ENCODE data around the gene CNTRL. TPM values are rescaled to one million over a fixed set of nuclear protein-coding genes. Genes with fewer than 3 reads are reported as not detected.

Gene CNTRL
- total RNA-seq, 1 experiment from 2014 or later = 44.9 TPM

DNA sequence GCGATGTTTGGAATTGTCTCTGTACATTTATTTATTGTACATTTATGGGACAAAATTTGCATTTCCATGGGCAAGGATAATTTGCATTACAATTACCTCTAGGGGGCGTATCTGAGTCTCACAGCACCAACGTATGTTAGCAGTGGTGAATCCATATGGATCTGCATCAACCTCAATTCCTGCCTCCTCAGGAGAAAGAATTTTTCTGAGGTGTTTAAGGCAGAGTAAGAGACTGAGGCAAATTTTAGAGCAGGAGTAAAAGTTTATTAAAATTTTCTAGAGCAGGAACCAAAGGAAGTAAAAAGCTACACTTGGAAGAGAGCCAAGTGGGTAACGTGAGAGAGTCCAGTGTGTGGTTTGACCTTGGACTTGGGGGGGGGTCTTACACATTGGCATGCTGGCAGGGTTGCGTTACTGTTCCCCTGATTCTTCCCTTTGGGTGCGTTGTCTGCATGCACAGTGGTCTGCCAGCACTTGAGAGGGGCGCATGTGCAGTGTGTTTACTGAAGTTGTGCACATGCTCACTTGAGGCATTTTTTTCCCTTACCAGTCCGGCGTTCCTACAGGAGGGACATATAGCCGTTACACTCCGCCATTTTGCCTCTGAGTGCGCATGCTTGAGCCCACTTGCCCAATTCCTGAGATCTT, 147.9 kb downstream of the CNTRL start:
- Histone ChIP-seq H3K79me2 (ENCODE audit: low read depth) (no peaks in the 10 kb centered on the region), H3K27me3 (ENCODE audit: insufficient read depth, low read depth) (no peaks in the 10 kb centered on the region), H3K4me2 (no peak overlapping the region), H4K20me1 (ENCODE audit: insufficient read depth) (no peaks in the 10 kb centered on the region), H3K27ac (no peak overlapping the region), H3K9me3 (ENCODE audit: insufficient read depth, low read depth) (no peaks in the 10 kb centered on the region), H3K4me1 (replicated peaks; ENCODE audit: insufficient read depth) (peaks cover 20% of the 10 kb centered on the region), H2AFZ (no peak overlapping the region), H3K36me3 (ENCODE audit: low read depth) (no peaks in the 10 kb centered on the region), H3K9me2 (ENCODE audit: insufficient read depth) (no peaks in the 10 kb centered on the region), H3F3A (ENCODE audit: insufficient read depth, low read depth) (peaks cover 14% of the 10 kb centered on the region; the same call in 1 of the 2 replicates), H3K4me3 (no peak overlapping the region)
- TF ChIP-seq, protein P1, sequence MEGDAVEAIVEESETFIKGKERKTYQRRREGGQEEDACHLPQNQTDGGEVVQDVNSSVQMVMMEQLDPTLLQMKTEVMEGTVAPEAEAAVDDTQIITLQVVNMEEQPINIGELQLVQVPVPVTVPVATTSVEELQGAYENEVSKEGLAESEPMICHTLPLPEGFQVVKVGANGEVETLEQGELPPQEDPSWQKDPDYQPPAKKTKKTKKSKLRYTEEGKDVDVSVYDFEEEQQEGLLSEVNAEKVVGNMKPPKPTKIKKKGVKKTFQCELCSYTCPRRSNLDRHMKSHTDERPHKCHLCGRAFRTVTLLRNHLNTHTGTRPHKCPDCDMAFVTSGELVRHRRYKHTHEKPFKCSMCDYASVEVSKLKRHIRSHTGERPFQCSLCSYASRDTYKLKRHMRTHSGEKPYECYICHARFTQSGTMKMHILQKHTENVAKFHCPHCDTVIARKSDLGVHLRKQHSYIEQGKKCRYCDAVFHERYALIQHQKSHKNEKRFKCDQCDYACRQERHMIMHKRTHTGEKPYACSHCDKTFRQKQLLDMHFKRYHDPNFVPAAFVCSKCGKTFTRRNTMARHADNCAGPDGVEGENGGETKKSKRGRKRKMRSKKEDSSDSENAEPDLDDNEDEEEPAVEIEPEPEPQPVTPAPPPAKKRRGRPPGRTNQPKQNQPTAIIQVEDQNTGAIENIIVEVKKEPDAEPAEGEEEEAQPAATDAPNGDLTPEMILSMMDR (conservative IDR thresholded peaks at IDR 0.05) = peak; percentile 80
- no peak for TF ChIP-seq EZH2 (IDR thresholded peaks at IDR 0.05; ENCODE audit: low read depth)
- intact Hi-C loops (cut with micrococcal nuclease; ENCODE audit: unreplicated experiment) = no loop called here
- POLR2A ChIA-PET (ENCODE audit: unreplicated experiment) = no interaction called here
- BruUV-seq (replicated peaks) = no TSS peak
- CTCF ChIA-PET = interaction anchor here (1.3 kb wide), 1 partner anchor 56 kb away, joined by 6 read pairs; no protein-coding TSS in a partner anchor
- no peak for DNase-seq

DNA sequence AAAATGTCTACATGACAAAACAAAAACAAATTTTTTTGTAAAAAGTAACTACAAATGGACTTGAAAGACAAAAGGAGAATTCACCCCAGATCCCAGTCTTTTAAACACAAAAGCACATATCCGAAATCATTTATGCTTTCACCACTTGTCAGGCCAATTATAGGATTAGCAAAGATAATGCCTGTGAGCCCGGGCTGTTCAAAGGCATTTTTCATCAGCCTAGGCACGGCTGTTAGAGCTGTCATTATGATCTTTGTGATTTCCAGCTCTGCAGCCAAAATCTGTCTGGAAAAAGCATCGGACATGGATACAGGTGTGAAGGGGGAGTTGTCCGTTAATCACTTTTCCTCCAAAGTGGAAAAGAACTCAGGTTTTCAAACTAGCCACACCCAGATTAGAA, 150.5 kb downstream of the CNTRL start:
- Histone ChIP-seq H3K27me3 (ENCODE audit: insufficient read depth, low read depth) (no peaks in the 10 kb centered on the region), H3K9me3 (ENCODE audit: insufficient read depth, low read depth) (no peaks in the 10 kb centered on the region), H3F3A (ENCODE audit: insufficient read depth, low read depth) (peaks cover 14% of the 10 kb centered on the region; the same call in 1 of the 2 replicates), H3K4me3 (no peak overlapping the region), H3K27ac (no peak overlapping the region; the same call in 1 of the 2 replicates), H3K9me2 (ENCODE audit: insufficient read depth) (no peaks in the 10 kb centered on the region), H3K4me2 (no peak overlapping the region), H3K4me1 (replicated peaks; ENCODE audit: insufficient read depth) (peaks cover 20% of the 10 kb centered on the region), H3K36me3 (ENCODE audit: low read depth) (no peaks in the 10 kb centered on the region), H4K20me1 (ENCODE audit: insufficient read depth) (no peaks in the 10 kb centered on the region), H3K79me2 (ENCODE audit: low read depth) (no peaks in the 10 kb centered on the region), H2AFZ (no peak overlapping the region)
- BruUV-seq (replicated peaks) = no TSS peak
- ChIA-PET POLR2A (ENCODE audit: unreplicated experiment) (no interaction called here), CTCF (interaction anchor here (2.4 kb wide), 1 partner anchor 53 kb away, joined by 12 read pairs; no protein-coding TSS in a partner anchor)
- no peak for DNase-seq
- intact Hi-C loops (cut with micrococcal nuclease; ENCODE audit: unreplicated experiment) = no loop called here
- TF ChIP-seq EZH2 (IDR thresholded peaks at IDR 0.05; ENCODE audit: low read depth) = no peak
- TF ChIP-seq, protein P1 (conservative IDR thresholded peaks at IDR 0.05) = no peak

DNA sequence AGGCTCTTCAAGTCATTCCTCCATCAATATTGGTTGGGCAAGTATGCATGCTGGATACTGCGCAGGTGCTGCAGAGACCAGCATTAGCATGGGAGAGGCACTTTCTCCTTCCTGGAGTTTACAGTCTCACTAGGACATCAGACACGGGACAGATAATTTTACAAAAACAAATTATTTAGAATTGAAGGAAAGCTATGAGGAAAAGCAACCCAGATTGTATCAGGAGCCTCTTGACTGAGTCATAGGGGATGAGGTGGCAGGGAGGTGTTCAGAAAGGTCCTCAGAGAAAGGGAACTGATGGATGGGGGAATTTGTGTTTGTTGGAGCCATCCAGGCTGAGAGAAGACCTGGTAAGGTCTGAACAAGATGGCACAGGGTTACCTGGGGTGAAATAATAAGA, 151.4 kb downstream of the CNTRL start:
- Histone ChIP-seq H3F3A (ENCODE audit: insufficient read depth, low read depth) (peaks cover 14% of the 10 kb centered on the region; the same call in 1 of the 2 replicates), H3K4me3 (no peak overlapping the region), H3K27me3 (ENCODE audit: insufficient read depth, low read depth) (no peaks in the 10 kb centered on the region), H2AFZ (no peak overlapping the region), H3K27ac (peak overlapping the region; percentile 17), H3K9me2 (ENCODE audit: insufficient read depth) (no peaks in the 10 kb centered on the region), H3K4me2 (peak overlapping the region; percentile 19; the same call in 1 of the 2 replicates), H3K4me1 (replicated peaks; ENCODE audit: insufficient read depth) (peaks cover 20% of the 10 kb centered on the region), H3K36me3 (ENCODE audit: low read depth) (no peaks in the 10 kb centered on the region), H3K79me2 (ENCODE audit: low read depth) (no peaks in the 10 kb centered on the region), H3K9me3 (ENCODE audit: insufficient read depth, low read depth) (no peaks in the 10 kb centered on the region), H4K20me1 (ENCODE audit: insufficient read depth) (no peaks in the 10 kb centered on the region)
- TF ChIP-seq, protein P1 (conservative IDR thresholded peaks at IDR 0.05) = no peak
- no peak for TF ChIP-seq EZH2 (IDR thresholded peaks at IDR 0.05; ENCODE audit: low read depth)
- DNase-seq = peak; percentile 42 to 73
- BruUV-seq (replicated peaks) = no TSS peak
- POLR2A ChIA-PET (ENCODE audit: unreplicated experiment) = interaction anchor here (0.7 to 0.8 kb wide), 3 partner anchors 52 to 266 kb away, joined by 6 to 19 read pairs (median 8); no protein-coding TSS in a partner anchor
- CTCF ChIA-PET = interaction anchor here (0.7 to 2.4 kb wide), 5 partner anchors 42 to 150 kb away, joined by 3 to 12 read pairs (median 4); partner anchors contain the start of gene GSN
- intact Hi-C loops (cut with micrococcal nuclease; ENCODE audit: unreplicated experiment) = loop anchor here (1.0 to 2.0 kb wide), 2 partner anchors 43 to 61 kb away; partner anchors contain the start of gene GSN

Other genes with a start within 250 kb of the CNTRL start
- gene PSMD5, start 232.0 kb upstream of the CNTRL start, total RNA-seq (2021) = 86.4 and 96.2 TPM in 2 replicates
- gene PHF19, start 197.8 kb upstream of the CNTRL start, total RNA-seq (2021) = 66.4 and 72.9 TPM in 2 replicates
- 2.7 and 2.9 TPM in 2 replicates for gene TRAF1, start 148.2 kb upstream of the CNTRL start, total RNA-seq (2021)
- 11.5 and 13.0 TPM in 2 replicates for gene C5, start 24.7 kb upstream of the CNTRL start, total RNA-seq (2021)
- 58.1 and 82.6 TPM in 2 replicates for gene RAB14, start 126.9 kb downstream of the CNTRL start, total RNA-seq (2021)
- gene GSN, start 193.2 kb downstream of the CNTRL start, total RNA-seq (2021) = 135 and 207 TPM in 2 replicates

Measured in PC-9 (cell line).